NCI-H2196 (cell line): ENCODE measurements around the gene NCF2.

Experiments used
- DNase-seq: peaks from one replicate; lab custom pipeline; 2025; ENCODE audit not compliant: unreplicated experiment; lab: John Stamatoyannopoulos, UW

NCF2 gene

DNA sequence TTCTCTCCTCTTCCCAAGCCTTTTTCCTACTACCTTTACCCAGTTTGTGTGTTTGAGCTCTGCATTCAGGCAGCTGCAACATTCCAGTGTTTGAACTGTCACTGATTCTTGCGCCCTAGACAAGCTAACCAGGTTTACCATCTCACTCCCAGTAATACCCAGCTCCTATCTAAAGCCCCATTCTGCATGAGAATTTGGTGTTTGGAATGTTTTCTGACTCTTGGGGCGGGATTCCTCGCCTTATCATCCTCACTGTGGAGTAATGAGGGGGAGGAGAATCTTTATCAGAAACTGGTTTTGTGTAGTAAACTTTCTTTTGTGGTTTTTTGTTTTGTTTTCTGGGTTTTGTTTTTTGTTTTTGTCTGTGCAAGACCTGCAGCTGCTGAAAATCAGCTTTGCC lies 36.5 kb downstream of the NCF2 start:
- no peak for DNase-seq

DNA sequence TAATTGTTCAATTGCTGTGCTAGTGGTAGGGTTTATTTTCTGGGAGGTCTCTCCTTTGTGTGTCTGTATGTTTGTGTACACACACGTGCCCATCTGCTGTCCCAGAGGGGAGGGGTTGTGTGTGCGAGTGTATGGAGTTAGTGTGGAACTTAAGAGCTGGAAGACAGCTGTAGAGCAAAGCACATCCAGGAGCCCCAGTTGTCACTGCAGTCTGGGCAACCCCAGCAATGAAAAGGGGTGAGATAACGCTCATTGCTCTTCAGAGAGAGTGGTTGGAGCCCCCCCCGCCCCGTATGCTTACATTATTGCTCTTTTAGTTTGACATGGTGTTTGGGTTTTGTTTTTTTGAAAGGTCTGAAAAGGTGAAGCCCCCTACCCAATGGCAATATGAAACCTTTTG lies 36.9 kb downstream of the NCF2 start:
- DNase-seq = no peak

DNA sequence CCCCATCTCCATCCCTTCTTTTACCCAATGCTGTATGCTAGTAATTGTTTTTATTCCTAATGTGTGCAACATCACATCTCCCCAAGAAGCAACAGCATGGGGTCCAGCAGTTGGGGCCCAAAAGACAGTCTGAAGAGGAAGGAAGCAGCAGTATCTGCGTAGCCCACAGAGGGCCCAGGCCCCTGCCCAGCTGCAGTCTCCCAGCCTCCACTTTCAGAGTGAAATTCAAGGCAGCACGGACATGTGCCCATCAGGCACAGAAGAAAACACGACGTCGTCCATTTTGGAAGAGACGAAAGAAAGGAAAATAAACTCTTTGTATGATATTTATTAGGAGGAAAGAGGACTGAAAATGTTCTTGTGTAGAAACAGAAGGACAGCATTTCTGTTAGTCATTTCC lies 37.4 kb downstream of the NCF2 start:
- no peak for DNase-seq

DNA sequence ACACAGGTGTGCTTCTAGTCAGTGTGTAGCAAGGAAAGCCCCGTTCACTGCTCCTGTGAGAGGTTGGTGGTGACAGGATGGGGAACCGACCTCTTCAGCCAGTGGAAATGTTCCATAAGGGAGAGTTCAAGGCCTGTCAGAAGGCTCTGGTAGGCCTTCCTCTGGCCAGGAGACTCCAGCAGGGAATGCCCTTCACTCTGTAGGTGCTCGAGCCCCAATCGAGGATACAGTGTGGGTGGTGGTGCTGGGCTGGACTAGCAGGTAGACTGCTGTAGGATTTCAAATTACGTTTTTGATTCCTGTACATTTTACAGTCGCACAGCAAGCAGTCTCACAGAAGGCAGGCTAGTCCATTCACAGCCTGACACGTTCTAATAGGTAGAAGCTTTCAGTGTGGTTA lies 37.8 kb downstream of the NCF2 start:
- DNase-seq = no peak

GRCh38 chr1:183551924-183552323 lies 38.3 kb downstream of the NCF2 start:
- DNase-seq = no peak

DNA sequence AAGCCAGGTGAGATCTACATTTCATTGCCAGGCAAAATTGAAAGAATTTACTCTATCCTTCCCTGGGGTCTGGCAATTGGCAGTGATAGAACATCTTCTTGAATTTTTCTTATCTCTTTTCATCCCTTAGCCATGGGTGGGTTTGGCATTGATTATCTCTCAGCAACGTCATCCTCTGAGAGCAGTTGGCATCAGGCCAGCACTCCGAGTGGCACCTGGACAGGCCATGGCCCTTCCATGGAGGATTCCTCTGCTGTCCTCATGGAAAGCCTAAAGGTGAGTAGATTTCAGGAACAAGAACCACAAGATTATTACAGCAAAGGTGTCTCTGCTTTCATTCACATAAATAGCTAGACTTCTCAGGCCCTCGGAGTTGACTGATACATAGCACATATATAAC lies 39.3 kb downstream of the NCF2 start:
- no peak for DNase-seq

- DNase-seq = no peak
Measured at GRCh38 chr1:183548116-183548515, 42.1 kb downstream of the NCF2 start.

GRCh38 chr1:183546427-183546826 lies 43.8 kb downstream of the NCF2 start:
- no peak for DNase-seq

DNA sequence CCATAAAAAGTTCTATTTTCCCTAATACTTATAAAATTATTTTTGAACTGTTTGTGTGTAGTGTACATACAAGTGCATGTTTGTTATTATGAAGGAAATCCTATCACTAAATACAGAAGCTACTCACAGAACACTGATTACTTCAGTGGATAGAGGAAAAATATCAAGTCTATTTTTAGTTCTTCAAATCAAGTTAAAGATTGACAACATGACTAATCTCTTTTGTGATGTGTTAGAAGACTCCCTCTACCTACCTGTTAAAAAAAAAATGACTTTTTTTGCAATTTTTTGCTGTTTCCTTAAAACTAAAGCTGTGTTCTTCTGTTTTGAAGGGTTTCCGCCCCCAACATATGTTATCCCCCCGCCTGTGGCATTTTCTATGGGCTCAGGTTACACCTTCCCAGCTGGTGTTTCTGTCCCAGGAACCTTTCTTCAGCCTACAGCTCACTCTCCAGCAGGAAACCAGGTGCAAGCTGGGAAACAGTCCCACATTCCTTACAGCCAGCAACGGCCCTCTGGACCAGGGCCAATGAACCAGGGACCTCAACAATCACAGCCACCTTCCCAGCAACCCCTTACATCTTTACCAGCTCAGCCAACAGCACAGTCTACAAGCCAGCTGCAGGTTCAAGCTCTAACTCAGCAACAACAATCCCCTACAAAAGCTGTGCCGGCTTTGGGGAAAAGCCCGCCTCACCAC lies 45.5 kb downstream of the NCF2 start:
- no peak for DNase-seq

GRCh38 chr1:183543619-183544204 lies 46.5 kb downstream of the NCF2 start:
- DNase-seq = peak; percentile 55

DNA sequence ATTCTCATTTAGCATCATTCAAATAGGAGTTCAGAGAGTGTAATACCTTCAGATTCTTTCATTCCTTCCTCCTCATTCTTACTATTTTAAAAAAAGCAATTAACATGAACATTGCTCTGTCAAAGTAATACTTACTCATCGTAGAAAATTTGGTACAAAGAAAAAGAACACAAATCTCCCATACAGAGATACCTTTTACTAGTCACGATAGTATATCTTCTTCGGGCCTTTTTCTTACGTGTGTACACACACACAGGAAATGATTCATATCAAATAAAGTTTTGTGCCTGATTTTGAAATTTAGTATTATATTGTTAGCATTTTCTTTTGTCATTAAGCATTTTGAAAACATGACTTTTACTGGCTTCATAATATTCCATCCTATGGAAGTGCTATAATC lies 52.9 kb downstream of the NCF2 start:
- no peak for DNase-seq

GRCh38 chr1:183533617-183534174 lies 56.6 kb downstream of the NCF2 start:
- DNase-seq = no peak

DNA sequence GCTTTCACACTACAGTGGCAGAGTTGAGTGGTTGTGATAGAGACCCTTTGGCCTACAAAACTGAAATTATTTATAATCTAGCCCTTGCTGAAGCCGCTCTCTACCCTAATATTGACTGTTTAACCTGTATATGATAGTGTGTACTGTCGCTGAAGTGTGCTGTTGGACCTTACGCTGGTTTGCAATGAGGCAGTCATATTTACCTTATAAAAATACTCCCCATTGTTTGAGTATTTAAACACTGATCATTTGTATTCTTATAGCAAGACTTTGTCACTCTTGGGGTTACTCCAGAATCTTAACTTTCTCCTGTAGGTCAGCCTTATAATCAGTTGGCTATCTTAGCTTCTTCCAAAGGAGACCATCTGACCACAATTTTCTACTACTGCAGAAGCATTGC lies 61.7 kb downstream of the NCF2 start:
- DNase-seq = no peak

GRCh38 chr1:183522104-183522503 lies 68.2 kb downstream of the NCF2 start:
- no peak for DNase-seq

GRCh38 chr1:183520379-183520778 lies 69.9 kb downstream of the NCF2 start:
- DNase-seq = no peak

DNA sequence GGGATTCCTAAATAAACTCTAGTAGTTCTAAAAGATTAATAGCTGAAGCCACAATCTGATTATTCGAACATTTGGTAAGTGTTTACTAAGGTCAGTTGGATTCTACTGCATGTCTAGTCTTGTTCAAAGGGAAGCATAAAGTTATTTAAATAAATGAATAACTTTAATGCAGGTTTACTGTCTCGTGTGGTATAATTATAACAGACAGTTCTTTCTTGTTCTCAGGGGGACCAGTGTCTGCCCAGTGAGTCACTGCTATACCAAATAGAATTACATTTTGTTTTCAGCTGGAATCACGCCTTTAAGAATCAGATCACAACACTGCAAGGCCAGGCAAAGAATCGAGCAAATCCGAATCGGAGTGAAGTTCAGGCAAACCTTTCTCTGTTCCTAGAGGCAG lies 72.9 kb downstream of the NCF2 start:
- no peak for DNase-seq

DNA sequence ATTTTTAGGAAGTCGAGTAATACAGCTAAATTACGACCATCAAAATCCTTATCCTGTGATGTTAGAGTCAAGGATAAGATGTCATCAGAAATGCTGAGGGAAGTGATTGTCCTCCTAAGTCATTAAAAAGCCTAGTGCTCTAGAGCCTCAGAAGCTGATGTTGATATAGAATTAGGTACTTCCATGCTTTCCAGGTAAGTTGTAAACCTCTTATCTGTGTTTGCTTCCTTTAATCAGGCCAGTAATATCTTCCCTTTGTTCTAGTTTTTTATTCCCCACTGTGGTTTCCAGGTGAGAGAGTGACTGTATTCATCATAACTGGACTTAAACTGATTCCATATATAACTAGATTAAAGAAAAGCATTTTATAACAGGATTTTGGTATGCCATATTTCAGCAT lies 73.5 kb downstream of the NCF2 start:
- no peak for DNase-seq

- DNase-seq = no peak
Measured at GRCh38 chr1:183515002-183515689, 75.1 kb downstream of the NCF2 start.

- DNase-seq = no peak
Measured at GRCh38 chr1:183514235-183514634, 76.0 kb downstream of the NCF2 start.

GRCh38 chr1:183512450-183512849 lies 77.8 kb downstream of the NCF2 start:
- DNase-seq = no peak

- no peak for DNase-seq
Measured at GRCh38 chr1:183508694-183509093, 81.6 kb downstream of the NCF2 start.

- no peak for DNase-seq
Measured at GRCh38 chr1:183506561-183506960, 83.7 kb downstream of the NCF2 start.
